EL (cell line): Measurements from ENCODE around the gene AWAT1.
"Not testable (repeated sequence)": the region's sequence is repeated elsewhere in the genome, so short reads cannot be mapped to it uniquely, and the experiment has no call there.

Source experiments
- DNase-seq: peaks from one replicate; pipeline ENCODE4 v3.0.0-alpha.2; 2016

AWAT1 gene

DNA sequence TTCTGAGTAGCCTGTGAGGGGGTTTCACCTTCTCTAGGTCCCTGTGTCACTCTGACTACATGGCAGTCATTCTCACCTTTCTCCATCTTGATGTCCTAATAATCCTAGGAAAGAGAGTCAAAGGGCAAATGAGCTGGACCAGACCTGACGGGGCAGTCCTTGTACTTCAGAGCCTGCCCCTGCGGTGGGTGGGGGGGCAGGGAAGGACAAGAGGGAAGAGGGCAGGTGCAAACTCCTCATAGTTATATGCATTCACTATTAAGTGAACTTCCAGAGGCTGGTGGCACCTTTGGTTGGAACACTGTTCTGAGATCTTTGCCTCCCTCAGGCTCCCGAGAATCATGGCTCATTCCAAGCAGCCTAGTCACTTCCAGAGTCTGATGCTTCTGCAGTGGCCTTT, at the start of gene AWAT1:
Gene AWAT1 (plus strand): TSS at position 301 of the 400 bp plus-strand sequence. CDS start 41 bp downstream, at position 342.
- DNase-seq = no peak

DNA sequence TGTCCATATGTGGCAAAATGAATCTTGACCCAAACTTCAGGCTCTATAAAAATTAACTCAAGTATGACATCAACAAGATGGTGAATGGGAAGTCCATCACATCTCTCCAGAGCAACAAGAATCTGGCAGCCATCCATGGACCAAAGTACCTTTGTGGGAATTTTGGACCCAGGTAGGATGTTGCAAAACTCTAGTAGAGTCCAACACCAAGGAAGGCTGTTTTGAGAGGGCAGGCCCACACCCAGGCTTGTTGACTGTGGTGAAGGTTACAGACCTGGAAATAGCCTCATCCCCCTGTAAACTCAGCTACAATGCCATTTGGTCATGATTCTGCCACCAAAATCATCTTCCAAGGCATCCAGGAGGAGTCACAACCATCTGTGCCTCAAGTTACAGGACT, 44.2 kb upstream of the AWAT1 start:
- DNase-seq = no peak

DNA sequence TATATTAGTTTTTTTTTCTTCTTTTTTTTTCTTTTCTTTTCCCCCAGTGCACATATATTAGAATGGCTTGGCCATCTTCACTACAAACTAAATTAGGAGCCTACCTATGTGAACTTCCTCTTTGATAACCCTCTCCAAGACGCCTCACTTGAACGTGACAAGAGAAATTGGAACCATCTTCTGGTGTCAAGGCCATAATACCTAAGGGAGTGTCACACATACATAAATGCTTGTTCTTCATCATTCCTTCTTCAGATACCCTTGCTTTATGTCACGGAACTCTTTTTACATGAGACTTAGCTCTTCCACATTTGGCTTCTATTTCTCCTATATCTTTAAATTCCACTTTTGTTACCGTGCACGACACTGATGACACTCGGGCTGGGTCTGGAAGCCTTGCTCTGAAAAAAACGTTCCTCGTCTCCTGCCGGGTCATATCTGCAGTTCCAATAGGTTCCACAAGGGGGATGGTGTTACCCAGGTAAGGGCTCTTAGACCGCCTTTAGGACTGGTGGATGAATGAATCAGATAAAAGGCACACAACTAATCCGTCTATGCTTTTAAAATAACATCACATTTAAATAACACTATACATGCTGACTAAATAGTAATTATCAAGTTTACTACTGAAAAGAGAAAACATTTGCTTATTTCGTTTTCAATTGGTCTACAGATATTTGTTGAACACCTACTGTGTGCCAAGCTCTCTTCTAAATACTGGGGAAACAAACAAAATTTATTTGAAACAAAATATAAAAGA, 37.3 kb upstream of the AWAT1 start:
- DNase-seq = peak; percentile 49

DNA sequence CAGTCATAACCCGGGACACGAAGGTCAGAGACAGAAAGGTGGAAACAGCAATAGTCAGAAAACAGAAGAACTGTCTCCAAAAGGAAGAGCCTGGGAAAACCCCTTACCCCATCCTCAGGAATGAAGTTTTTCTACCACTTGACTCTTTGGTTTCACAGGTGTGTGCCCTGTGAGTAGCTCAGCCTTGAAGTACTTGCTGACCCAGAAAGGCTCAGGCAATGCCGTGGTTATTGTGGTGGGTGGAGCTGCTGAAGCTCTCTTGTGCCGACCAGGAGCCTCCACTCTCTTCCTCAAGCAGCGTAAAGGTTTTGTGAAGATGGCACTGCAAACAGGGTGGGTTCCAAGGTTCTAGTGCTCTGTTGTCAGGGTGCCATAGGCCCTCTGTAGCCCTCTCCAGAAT, 32.7 kb upstream of the AWAT1 start:
- DNase-seq = no peak

DNA sequence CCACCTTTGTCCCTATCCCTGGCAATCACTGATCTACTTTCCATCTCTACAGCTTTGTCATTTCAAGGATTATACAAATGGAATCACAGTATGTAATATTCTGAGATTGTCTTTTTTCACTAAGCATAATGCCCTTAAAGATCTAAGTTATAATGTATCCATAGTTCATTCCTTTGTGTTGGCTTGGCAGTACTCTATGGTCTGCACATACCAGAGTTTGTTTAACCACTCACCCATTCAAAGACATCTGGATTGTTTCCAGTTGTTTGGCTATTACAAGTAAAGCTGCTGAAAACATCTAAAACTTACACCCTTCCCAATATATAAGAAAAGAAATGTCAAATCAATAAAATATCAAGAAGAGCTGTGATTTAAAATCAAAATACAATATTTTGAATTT, 26.0 kb upstream of the AWAT1 start:
- DNase-seq = no peak

DNA sequence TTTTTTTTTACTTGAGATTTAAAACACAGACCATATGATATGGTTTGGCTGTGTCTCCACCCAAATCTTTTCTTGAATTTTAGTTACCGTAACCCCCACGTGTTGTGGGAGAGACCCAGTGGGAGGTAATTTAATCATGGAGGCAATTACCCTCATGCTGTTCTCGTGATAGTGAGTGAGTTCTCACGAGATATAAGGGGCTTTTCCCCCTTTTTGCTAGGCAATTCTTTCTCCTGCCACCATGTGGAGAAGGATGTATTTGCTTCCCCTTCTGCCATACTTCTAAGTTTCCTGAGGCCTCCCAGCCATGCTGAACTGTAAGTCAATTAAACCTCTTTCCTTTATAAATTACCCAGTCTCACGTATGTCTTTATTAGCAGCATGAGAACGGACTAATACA, 24.9 kb upstream of the AWAT1 start:
- not testable (repeated sequence) for DNase-seq

DNA sequence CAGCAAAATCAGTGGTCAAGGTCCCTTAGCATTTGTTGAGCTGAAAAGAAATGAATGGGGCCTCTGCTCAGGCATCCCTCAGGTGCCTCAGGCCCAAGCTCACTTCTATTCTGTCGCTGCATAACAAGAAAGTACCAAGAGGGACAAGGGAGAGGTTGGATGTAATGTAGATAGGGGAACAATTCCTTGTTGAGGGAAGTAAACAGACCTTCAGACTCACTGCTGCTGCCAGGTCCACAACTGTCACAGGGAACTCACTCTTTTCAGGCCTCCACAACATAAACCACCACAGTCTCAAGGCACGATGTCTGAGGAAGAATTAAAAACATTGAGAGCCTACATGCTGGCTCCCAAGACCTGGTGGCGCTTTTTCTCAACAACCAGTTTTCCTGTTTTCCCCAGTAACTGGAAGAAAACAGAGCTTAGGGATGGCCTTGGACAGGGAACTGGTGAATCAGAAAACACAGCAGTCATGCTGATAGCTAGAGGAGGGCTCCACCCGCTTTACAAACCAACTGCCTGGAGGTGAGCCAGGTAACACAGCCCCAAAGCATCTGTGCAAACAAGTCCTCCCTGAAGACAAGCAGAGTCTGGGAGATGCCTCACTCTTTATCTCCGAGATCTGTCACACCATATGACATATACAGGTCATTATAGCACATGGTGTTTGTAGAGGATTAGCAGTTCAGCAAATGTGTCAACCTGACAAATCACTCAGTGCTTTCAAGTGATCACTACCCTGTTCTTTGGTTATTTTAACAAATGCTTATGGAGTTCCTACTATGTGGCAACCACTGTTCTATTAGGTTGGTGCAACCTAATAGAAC, 14.3 kb upstream of the AWAT1 start:
- no peak for DNase-seq

DNA sequence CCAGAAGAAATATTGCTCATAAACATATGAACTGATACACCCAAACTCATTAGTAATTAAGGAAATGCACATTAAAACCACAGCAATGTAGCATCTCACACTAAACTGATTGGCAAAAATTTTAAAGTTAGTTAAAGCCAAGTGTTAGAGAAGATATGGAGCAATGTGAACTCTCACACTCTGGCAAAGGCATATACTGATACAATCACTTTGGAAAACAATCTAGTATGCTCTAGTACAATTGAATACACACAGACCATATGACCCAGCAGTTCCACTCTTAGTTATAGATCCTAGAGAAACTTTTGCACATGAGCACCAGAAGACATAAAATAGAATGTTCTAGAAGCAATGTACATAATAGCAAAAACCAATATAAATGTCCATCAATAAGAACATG, 8.4 kb upstream of the AWAT1 start:
- DNase-seq = no peak

DNA sequence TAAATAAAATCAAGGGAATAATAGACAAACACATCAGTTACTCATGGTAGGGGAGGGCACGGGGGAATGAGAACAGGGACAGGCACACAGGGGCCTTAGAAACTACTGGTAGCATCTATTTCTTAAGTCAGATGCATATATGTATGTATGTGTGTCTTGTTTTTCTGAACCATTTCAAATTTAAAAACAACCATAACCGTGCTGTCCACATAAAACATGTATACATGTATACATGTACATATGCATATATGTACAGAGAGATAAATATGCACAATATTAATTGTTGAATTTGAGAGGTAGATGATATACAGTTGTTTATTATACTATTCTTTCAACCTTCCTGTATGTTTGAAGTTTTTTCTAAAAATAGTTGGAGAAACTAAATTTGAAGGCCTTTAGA, 7.8 kb upstream of the AWAT1 start:
- no peak for DNase-seq

DNA sequence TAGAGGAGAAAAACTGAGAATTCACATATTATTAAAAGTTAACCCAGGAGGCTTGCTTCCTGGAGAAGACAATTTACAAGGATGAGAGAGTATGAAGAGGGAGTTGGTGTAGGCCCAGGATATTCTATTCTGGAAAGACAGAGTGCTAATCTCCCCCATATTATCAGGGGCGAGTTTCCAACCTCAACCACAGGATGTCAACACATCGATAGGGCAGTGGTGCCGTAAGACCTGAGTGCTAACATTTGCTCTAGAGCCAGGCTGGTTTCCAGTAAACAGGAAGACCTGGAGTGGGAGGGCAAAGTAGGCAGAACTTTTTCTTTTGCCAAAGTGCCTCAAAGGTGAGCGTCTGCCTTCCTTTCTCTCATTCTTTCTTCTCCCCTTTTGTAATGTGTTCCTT, 2.8 kb upstream of the AWAT1 start:
- DNase-seq = no peak

DNA sequence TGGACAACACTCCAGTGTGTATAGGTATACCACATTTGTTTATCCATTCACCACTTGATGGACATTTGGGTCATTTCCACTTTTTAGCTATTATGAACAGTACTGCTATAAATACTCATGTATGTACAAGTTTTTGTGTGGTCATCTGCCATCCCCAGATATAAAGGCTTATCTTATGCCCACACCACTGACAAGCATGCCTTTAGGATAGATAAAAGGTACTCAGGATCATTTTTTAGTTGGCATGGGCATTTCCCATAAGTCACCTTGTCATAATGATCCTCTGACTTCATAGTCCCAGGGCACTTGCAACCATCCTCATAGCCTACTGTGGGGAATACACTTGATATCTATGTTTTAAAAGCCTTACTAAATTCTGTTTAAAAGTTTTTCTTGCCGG, 6.3 kb downstream of the AWAT1 start:
- no peak for DNase-seq

DNA sequence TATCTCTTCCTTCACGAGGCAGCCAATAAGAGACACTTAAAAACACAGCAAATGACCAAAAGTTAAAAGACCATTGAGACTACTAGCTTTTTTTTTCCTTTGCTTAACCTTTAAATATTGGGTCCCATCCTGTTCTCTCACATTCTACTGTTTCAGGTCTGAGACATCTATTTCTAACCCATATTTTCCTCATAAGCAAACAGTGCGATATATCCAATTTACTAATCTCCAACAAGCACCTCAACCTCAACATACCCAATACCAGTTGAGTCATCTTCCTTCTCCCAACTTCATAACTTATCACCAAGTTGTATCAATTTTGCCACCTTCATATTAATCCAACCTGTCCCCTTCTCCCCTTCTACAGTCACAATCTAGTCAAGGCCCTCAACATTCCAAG, 7.0 kb downstream of the AWAT1 start:
- DNase-seq = no peak

DNA sequence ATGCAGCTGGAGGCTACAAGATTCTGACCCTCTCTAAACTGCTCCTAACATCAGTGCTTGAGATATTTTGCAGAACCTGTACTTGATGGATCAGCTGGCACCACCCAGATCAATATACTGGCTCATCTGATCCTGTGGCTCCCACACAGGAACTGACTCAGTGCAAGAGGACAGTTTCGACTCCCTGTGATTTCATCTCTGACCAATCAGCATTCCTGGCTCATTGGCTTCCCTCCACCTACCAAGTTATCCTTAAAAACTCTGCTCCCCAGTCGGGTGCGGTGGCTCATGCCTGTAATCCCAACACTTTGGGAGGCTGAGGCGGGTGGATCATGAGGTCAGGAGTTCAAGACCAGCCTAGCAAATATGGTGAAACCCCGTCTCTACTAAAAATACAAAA, 9.1 kb downstream of the AWAT1 start:
- peak; percentile 19 for DNase-seq

DNA sequence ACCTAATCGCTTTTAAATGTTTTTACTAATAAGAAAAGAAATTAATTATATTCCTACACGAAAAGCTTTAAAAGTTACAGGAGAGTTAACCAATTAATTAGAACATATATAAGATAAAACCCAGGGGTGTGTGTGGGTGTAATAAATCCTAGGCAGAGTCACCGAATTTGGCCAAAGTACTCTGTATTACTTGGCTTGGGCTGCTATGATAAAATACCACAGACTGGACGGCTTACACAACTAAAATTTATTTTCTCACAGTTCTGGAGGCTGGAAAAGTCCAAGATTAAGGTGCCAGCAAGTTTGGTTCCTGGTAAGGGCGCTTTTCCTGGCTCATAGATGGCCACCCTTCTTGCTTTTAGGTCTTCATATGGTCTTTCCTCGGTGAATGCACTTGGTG, 10.4 kb downstream of the AWAT1 start:
- no peak for DNase-seq

DNA sequence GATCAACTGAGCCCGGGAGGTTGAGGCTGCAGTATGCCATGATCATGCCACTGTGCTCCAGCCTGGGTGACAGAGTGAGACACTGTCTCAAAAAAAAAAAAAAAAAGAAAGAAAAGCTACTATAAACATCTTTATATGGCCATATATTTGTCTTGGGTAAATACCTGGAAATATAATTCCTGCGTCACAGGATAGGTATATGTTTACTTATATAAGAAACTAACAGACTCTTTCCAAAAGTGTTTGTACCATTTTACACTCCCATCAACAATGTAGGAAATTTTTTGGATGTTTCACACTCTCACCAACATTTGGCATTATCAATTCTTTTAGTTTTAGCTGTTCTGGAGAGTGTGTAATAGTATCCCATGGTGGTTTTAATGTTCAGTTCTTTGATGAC, 12.8 kb downstream of the AWAT1 start:
- DNase-seq = no peak

DNA sequence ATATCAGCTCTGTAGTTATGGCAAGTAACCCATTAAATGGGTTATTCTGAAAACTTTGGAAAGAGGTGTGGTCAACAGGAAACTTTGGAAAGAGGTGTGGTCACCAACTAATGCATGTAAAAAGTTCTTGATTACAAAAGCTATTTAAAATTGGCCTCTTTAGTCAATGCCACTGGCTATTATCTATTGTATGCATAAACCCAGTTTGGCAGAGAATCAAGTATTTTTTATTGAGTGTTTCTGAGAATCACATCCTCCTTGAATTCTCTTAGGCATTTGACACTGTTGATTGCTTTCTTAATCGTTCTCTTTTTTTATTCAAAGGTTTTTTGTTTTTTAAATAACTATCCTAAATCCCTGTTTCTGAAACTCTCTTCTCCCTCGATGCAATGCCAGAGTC, 18.0 kb downstream of the AWAT1 start:
- DNase-seq = no peak

DNA sequence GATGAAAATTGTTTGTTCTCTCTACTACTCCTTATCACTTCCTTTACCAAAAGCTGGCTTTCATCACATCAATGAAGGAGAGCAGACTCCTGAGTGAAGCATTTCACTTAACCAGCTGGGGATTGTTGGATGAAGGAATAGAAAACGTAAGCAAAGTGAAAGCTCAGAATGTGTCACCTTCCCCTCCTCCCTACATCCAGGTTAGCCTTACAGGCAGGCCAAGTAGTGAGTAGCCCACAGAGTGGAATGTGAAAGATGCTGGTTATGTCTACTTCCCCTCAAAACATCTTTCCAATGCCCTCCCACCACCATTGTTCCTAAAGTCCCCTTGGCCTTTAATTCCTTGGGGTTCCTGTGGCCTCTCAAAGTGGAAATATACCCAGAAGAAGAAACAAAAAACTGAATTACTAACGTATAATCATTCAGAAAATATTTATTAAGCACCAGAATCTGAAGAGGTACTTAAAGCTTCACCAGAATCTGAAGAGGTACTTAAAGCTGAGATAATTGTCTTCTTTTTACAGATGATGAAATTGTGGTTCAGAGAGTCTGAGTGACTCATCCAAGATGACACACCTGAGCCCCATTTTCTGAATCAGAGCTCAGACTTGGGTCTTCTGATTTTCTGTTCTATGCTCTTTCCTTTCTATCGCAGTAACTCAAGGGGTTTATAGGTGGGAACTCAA, 19.1 kb downstream of the AWAT1 start:
- peak; percentile 5 for DNase-seq

DNA sequence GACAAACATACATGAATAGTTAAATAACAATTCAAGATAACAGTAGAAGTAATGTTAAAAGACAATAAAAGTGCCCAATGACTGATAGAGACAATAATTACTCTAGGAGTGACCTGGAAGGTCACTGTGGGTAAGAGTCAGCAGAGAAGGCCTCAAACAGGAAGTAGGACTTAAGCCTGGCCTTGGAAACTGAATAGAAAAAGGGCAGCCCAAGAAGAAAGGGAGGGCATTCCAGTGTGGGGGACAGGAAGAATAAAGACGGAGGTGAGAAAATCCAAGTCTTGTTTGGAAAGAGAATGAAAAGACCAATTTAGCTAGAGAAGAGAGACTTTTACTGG, 19.6 kb downstream of the AWAT1 start:
- DNase-seq = peak; percentile 5

DNA sequence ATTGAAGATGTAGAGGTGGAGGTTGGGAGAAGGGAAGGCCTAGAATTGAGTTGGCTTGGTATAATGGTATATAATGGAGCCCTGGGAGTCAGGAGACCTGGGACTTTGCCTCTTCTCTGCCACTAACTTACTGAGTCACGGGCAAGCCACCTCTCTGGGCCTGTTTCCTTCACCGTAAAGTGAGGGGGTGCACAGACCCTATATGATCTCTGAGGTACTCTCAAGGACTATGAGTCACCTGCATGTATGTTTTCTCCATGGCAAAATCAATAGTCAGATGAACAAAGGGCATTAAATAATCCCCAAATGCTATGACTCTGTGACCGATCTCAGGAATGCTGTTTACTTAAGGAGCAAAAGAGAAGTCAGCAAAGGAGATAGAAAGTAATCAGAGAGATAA, 20.5 kb downstream of the AWAT1 start:
- no peak for DNase-seq

DNA sequence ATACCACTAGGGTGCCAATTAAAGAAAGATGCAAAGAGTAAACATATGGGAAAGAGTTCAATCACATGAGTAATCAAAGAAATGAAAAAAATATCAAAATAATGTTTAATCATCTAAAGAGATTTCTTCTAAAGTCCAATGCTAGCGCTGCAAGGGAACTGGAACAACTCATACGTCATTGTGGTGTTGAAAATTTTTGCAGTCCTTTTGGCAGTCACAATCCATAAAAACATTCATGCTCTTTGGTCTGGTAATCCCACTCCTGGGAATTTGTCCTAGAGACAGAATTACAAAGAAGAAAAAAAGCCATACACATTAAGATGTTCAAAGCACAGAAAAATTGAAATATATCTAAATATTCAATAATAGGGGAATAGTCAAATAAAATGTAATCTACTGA, 21.0 kb downstream of the AWAT1 start:
- DNase-seq = no peak

DNA sequence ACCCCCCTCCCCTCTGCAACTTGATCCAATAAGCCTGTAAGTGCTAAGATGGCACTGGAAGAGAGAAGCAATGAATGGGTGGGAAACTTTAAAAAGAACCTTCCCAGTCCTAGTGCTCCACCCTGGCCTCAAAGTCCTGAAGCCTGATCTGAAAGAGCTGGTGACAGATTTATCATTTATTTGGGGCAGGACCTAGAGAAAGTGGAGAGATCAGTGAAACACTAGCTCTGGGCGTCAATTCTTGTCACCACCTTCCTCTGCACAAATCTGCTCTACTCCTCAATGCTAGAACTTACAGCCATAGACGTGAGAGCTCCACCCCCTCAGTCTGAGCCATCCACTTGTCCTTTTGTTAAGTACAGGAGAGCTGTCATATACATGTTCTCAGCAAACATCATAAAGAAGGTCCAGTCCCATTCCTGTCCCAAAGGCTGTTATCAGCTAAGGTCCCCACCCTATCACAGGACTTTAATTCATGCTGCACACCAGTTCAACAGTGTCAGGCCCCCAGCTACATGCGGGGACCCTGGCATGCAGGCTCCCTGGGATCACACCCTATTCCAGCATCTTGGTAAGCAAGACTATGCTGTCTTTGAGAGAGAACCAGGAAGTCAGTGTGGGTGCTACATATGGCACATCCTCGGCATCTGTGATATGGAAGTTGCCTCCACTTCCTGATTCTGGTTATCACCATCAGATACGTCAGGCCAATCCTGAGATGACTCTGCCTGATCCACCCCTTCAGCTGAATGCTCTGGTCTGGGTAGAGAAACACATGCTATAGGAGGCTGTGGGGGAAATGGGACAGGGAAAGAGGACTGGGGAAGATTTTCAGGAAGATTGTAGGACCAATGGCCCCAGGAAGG, 23.2 kb downstream of the AWAT1 start:
- no peak for DNase-seq

DNA sequence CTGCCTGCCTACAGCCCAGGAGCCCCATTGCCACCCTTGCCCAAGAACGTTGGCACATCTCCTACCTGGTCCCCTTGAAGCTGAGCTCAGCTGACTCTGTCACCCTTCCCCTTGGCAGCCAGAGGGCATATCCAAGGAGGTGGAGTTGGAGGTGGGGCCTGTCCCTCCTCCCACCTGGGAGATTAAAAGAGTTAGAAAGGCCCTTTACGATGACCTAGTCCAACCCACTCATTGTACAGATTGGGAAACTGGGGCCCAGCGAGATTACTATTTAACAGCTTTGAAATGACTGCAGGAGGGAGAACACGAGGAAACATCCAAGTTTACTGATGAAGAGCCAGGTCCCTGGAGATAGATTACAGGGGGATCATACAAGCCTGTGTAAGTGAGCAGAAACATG, 25.6 kb downstream of the AWAT1 start, which contains the start of gene P2RY4:
Gene P2RY4 (minus strand): TSS at position 101 of the 400 bp plus-strand sequence. CDS start 580 bp downstream, outside the sequence.
- DNase-seq = no peak
